Mammary epithelial cell (primary cell): ENCODE results near the gene PRKN.

Experiments
- EZH2 ChIP-seq: IDR thresholded peaks from 2 replicates; pipeline ENCODE4 v1.6.1; 2012; ENCODE audit warnings: low read length, inconsistent platforms, borderline replicate concordance
- TF ChIP-seq, protein P1 (sequence below), 2 donors: IDR thresholded peaks in 1 of 2; conservative IDR thresholded peaks in 1 of 2; 2 replicates each; pipeline ENCODE4 v1.5.1; 2011 to 2012; ENCODE audit warnings: inconsistent platforms in 2 of 2, low read length in 2 of 2, mild to moderate bottlenecking in 2 of 2, control low read depth in 1 of 2, low read depth in 1 of 2; ENCODE audit not compliant: insufficient read depth in 1 of 2; ENCODE audit errors: extremely low read depth in 1 of 2

DNA sequence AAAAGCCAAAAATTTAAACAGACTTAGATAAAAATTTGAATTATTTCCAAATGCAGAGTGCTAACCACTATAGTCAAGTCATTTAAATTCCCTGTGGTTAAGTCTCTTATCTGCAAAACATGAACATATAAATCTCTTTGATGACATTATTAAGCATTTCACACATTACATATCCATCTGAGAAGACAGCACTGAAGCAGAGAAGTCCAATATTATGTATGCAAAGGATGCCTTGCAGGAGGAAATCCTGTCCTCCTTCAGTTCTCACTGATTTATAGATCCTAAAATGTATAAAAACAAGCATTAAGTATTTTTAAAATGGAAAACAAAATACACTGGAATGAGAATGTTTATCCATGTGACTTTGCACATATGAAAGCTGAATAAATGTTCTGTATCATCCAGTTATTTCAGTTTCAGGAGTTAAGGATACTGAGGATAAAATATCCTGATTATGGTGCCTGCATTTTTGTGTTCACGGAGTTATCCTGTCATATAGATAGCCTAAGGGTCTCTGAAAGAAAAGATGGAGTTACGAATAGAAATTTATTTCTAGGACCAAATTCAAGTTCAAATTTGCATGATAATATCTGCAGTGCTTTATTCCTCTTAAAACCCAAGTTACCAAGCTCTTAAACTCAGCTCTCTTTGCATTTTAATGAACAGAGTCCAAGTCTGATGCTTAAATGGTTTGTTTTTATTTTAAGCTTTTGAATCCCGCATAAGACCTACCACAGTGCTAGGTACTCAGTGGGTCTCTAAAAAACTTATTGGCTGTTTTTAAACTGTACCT, 145.4 kb downstream of the PRKN start:
- TF ChIP-seq, protein P1, sequence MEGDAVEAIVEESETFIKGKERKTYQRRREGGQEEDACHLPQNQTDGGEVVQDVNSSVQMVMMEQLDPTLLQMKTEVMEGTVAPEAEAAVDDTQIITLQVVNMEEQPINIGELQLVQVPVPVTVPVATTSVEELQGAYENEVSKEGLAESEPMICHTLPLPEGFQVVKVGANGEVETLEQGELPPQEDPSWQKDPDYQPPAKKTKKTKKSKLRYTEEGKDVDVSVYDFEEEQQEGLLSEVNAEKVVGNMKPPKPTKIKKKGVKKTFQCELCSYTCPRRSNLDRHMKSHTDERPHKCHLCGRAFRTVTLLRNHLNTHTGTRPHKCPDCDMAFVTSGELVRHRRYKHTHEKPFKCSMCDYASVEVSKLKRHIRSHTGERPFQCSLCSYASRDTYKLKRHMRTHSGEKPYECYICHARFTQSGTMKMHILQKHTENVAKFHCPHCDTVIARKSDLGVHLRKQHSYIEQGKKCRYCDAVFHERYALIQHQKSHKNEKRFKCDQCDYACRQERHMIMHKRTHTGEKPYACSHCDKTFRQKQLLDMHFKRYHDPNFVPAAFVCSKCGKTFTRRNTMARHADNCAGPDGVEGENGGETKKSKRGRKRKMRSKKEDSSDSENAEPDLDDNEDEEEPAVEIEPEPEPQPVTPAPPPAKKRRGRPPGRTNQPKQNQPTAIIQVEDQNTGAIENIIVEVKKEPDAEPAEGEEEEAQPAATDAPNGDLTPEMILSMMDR (conservative IDR thresholded peaks at IDR 0.05 in 1 of 2, IDR thresholded peaks at IDR 0.05 in 1 of 2; ENCODE audit: extremely low read depth in 1 of 2, insufficient read depth in 1 of 2, low read depth in 1 of 2, low read length in 2 of 2), result no peak
- TF ChIP-seq EZH2, result no peak
